GM23338 (cell line): ENCODE results near the gene SDF2L1. TPM values are rescaled to one million over a fixed set of nuclear protein-coding genes. Genes with fewer than 3 reads are reported as not detected.
A peak's percentile ranks its signal among the peaks of the same experiment; 100 is the strongest.

Experiments used
- ATAC-seq: fragments of 200-7000 bp; cut with Tn5 transposase; 3 replicates; pipeline ENCODE4 v1.9.1; 2020
- DNase-seq: peaks from one replicate; pipeline ENCODE4 v3.0.0-alpha.2; 2015; ENCODE audit warnings: low spot score
- H2AFZ ChIP-seq: fragments of 200-600 bp; sonication (generic); 2 replicates; pipeline ENCODE4 v1.8.0; 2016; ENCODE audit warnings: antibody characterized with exemption, mild to moderate bottlenecking, moderate library complexity
- H3F3A ChIP-seq: fragments of 200-600 bp; sonication (generic); replicated peaks from 2 replicates; pipeline ENCODE4 v1.8.0; 2017; ENCODE audit warnings: antibody characterized with exemption, mixed run types, low read depth
- H3K27ac ChIP-seq: fragments of 200-600 bp; sonication (generic); 2 replicates; pipeline ENCODE4 v1.6.1; 2016; ENCODE audit warnings: low read depth
- H3K27me3 ChIP-seq: fragments of 200-600 bp; sonication (generic); 2 replicates; pipeline ENCODE4 v1.8.0; 2016; ENCODE audit warnings: mild to moderate bottlenecking, mixed run types, moderate library complexity; ENCODE audit not compliant: insufficient read depth
- H3K36me3 ChIP-seq: fragments of 200-600 bp; sonication (generic); 2 replicates; pipeline ENCODE4 v1.8.0; 2016; ENCODE audit warnings: mild to moderate bottlenecking; ENCODE audit not compliant: insufficient read depth
- H3K4me1 ChIP-seq: fragments of 200-600 bp; sonication (generic); 2 replicates; pipeline ENCODE4 v1.8.0; 2016; ENCODE audit warnings: mild to moderate bottlenecking, moderate library complexity; ENCODE audit not compliant: insufficient read depth
- H3K4me2 ChIP-seq: fragments of 200-600 bp; sonication (generic); 2 replicates; pipeline ENCODE4 v1.7.1; 2017; ENCODE audit warnings: mixed run types
- H3K4me3 ChIP-seq: fragments of 200-600 bp; sonication (generic); 2 replicates; pipeline ENCODE4 v1.6.1; 2016; ENCODE audit warnings: mixed run types
- H3K79me2 ChIP-seq: fragments of 200-600 bp; sonication (generic); replicated peaks from 2 replicates; pipeline ENCODE4 v1.8.0; 2017; ENCODE audit warnings: mild to moderate bottlenecking; ENCODE audit not compliant: insufficient read depth
- H3K9me2 ChIP-seq: fragments of 200-600 bp; sonication (generic); 2 replicates; pipeline ENCODE4 v1.8.0; 2017; ENCODE audit not compliant: insufficient read depth
- H4K20me1 ChIP-seq: fragments of 200-600 bp; sonication (generic); replicated peaks from 2 replicates; pipeline ENCODE4 v1.8.0; 2017; ENCODE audit warnings: mild to moderate bottlenecking; ENCODE audit not compliant: insufficient read depth
- H3K27ac Mint-ChIP-seq: 2 replicates; pipeline ENCODE4 v1.8.0; 2020; ENCODE audit warnings: inconsistent platforms, mild to moderate bottlenecking, moderate library complexity, mixed read lengths
- H3K27me3 Mint-ChIP-seq: 3 replicates; pipeline ENCODE4 v1.8.0; 2022; ENCODE audit warnings: low read depth, mild to moderate bottlenecking, moderate library complexity, mixed read lengths, inconsistent platforms; ENCODE audit not compliant: insufficient read depth, poor library complexity
- H3K36me3 Mint-ChIP-seq: 3 replicates; pipeline ENCODE4 v1.8.0; 2021; ENCODE audit warnings: low read depth, mild to moderate bottlenecking, inconsistent platforms, moderate library complexity, mixed read lengths
- H3K4me1 Mint-ChIP-seq: 3 replicates; pipeline ENCODE4 v1.8.0; 2020; ENCODE audit warnings: mild to moderate bottlenecking, inconsistent platforms, mixed read lengths
- H3K4me3 Mint-ChIP-seq: 3 replicates; pipeline ENCODE4 v1.8.0; 2021; ENCODE audit warnings: moderate library complexity, mild to moderate bottlenecking, inconsistent platforms, mixed read lengths
- H3K9me3 Mint-ChIP-seq: 3 replicates; pipeline ENCODE4 v1.8.0; 2020; ENCODE audit warnings: moderate library complexity, mild to moderate bottlenecking, inconsistent platforms, mixed read lengths
- CREB1 ChIP-seq: fragments of 250-450 bp; sonication (Bioruptor Pico); IDR thresholded peaks from 2 replicates; pipeline ENCODE4 v1.5.0; 2020; ENCODE audit warnings: low read depth, mild to moderate bottlenecking, moderate library complexity
- ETS1 ChIP-seq: IDR thresholded peaks from 2 replicates; pipeline ENCODE4 v1.6.1; 2016; ENCODE audit warnings: antibody characterized with exemption
- JUNB ChIP-seq: IDR thresholded peaks from one replicate; pipeline ENCODE4 v1.6.1; 2016; ENCODE audit warnings: antibody characterized with exemption; ENCODE audit not compliant: unreplicated experiment
- POLR2AphosphoS5 ChIP-seq: IDR thresholded peaks from 2 replicates; pipeline ENCODE4 v1.6.1; 2016; ENCODE audit warnings: antibody characterized with exemption, low read depth
- STAT1 ChIP-seq: IDR thresholded peaks from one replicate; pipeline ENCODE4 v1.6.1; 2016; ENCODE audit warnings: antibody characterized with exemption; ENCODE audit not compliant: unreplicated experiment
- ZNF114 ChIP-seq: fragments of 250-450 bp; sonication (Bioruptor Pico); IDR thresholded peaks from 2 replicates; pipeline ENCODE4 v1.5.0; 2020; ENCODE audit warnings: mild to moderate bottlenecking, moderate library complexity
- ZNF331 ChIP-seq: fragments of 250-450 bp; sonication (Bioruptor Pico); IDR thresholded peaks from 2 replicates; pipeline ENCODE4 v1.5.0; 2020; ENCODE audit warnings: low read depth, mild to moderate bottlenecking, moderate library complexity
- polyA plus RNA-seq: library from polyadenylated mRNA; unstranded; fragments of >200 nt; fragmentation: Nextera tagmentation; extraction: Ambion mirVana; gene quantifications from 2 replicates; pipeline ENCODE4 v1.2.1, GENCODE V29; 2016
- total RNA-seq: library from RNA; depleted of rRNA; stranded (reverse); fragments of >200 nt; shearing (Covaris generic); gene quantifications from 2 replicates; pipeline ENCODE4 v1.2.3, GENCODE V29; 2014
- TF ChIP-seq, protein P1 (sequence below): IDR thresholded peaks from one replicate; pipeline ENCODE4 v1.6.1; 2018; ENCODE audit warnings: antibody characterized with exemption; ENCODE audit not compliant: unreplicated experiment

Gene SDF2L1
- total and polyA plus RNA-seq, 2 experiments from 2014 or later = 62.3 to 72.7 TPM

DNA sequence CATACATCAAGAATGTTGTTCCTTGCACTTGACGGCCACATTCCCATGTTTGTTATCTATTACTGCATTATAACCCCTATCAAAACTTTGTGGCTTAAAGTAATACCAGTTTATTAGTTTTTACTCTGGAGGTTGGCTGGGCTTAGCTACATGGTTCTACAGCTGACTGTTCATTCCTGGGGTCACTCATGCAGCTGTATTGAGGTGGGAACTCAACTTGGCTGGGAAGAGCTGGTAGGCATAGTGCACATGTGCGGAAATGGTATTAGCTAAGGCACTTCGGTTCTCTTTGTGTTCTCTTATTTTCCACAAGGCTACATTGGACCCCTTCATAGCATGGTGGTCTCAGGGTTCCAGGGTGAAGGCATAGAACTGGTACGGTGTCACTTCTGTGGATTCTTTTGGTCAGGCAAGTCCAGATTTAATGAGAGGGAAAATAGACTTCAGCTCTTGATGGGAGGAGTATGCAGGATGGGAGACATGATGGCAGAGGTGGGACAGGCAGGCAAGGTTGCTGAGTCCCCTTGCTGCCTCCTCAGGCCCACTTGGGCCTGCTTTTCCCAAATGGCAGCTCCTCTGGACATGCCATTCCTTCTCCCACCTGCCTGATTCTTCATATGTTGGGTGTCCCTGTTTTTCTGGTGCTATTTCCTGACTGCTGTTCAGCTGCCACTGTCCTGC is 28.4 kb upstream of the SDF2L1 start:
- H3K4me3 Mint-ChIP-seq = no peak overlapping the region
- no peaks in the 10 kb centered on the region for H3K9me3 Mint-ChIP-seq
- TF ChIP-seq STAT1 (no peak), ZNF331 (no peak)
- TF ChIP-seq, protein P1, sequence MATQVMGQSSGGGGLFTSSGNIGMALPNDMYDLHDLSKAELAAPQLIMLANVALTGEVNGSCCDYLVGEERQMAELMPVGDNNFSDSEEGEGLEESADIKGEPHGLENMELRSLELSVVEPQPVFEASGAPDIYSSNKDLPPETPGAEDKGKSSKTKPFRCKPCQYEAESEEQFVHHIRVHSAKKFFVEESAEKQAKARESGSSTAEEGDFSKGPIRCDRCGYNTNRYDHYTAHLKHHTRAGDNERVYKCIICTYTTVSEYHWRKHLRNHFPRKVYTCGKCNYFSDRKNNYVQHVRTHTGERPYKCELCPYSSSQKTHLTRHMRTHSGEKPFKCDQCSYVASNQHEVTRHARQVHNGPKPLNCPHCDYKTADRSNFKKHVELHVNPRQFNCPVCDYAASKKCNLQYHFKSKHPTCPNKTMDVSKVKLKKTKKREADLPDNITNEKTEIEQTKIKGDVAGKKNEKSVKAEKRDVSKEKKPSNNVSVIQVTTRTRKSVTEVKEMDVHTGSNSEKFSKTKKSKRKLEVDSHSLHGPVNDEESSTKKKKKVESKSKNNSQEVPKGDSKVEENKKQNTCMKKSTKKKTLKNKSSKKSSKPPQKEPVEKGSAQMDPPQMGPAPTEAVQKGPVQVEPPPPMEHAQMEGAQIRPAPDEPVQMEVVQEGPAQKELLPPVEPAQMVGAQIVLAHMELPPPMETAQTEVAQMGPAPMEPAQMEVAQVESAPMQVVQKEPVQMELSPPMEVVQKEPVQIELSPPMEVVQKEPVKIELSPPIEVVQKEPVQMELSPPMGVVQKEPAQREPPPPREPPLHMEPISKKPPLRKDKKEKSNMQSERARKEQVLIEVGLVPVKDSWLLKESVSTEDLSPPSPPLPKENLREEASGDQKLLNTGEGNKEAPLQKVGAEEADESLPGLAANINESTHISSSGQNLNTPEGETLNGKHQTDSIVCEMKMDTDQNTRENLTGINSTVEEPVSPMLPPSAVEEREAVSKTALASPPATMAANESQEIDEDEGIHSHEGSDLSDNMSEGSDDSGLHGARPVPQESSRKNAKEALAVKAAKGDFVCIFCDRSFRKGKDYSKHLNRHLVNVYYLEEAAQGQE = no peak
- Histone ChIP-seq H3K79me2 (peaks cover 92% of the 10 kb centered on the region), H3K36me3 (peaks cover 4% of the 10 kb centered on the region; the same call in 1 of the 2 replicates), H3K4me2 (no peak overlapping the region), H3K27me3 (no peaks in the 10 kb centered on the region), H3K4me3 (no peak overlapping the region), H3K4me1 (no peaks in the 10 kb centered on the region), H3F3A (peaks cover 7% of the 10 kb centered on the region; the same call in 1 of the 2 replicates), H2AFZ (no peak overlapping the region), H4K20me1 (peaks cover 66% of the 10 kb centered on the region), H3K27ac (no peak overlapping the region), H3K9me2 (no peaks in the 10 kb centered on the region)
- no peak for DNase-seq
- 0 out of 2 replicates have a peak overlapping the region, but pooled peaks have one; percentile 18 for H3K27ac Mint-ChIP-seq
- no peak for ATAC-seq
- peaks cover 55% of the 10 kb centered on the region for H3K36me3 Mint-ChIP-seq
- H3K4me1 Mint-ChIP-seq = peaks cover 1% of the 10 kb centered on the region; the same call in 1 of the 3 replicates
- H3K27me3 Mint-ChIP-seq = peaks cover 6% of the 10 kb centered on the region

DNA sequence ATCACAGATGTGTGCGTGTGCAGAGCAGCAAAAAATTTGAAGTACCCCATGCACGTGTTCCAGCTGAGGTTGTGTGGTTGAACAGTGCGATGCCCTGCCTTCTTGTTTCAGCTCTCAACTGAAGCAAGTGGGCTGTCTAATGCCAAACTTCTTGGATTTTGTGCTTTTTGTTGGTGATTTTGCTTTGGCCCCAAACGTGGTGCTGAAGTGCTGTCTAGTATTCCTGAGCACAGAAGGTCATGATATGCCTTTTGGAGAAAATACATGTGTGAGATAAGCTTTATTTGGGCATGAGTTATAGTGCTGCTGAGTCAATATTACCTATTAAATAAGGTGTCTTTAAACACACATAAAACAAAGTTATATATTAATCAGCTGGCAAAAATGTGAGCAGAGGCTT is 26.4 kb upstream of the SDF2L1 start:
- H3K27me3 Mint-ChIP-seq = peaks cover 4% of the 10 kb centered on the region
- Histone ChIP-seq H3F3A (peaks cover 7% of the 10 kb centered on the region; the same call in 1 of the 2 replicates), H3K4me2 (no peak overlapping the region), H3K4me3 (no peak overlapping the region), H3K27me3 (no peaks in the 10 kb centered on the region), H3K27ac (no peak overlapping the region), H2AFZ (no peak overlapping the region), H3K4me1 (no peaks in the 10 kb centered on the region), H4K20me1 (peaks cover 73% of the 10 kb centered on the region), H3K9me2 (no peaks in the 10 kb centered on the region), H3K36me3 (peaks cover 4% of the 10 kb centered on the region; the same call in 1 of the 2 replicates), H3K79me2 (peaks cover 90% of the 10 kb centered on the region)
- H3K4me1 Mint-ChIP-seq = peaks cover 4% of the 10 kb centered on the region; the same call in 2 of the 3 replicates
- H3K36me3 Mint-ChIP-seq = peaks cover 47% of the 10 kb centered on the region
- H3K9me3 Mint-ChIP-seq = no peaks in the 10 kb centered on the region
- H3K27ac Mint-ChIP-seq = no peak overlapping the region
- no peak for ATAC-seq
- DNase-seq = no peak
- no peak overlapping the region for H3K4me3 Mint-ChIP-seq
- TF ChIP-seq JUNB (no peak), ZNF114 (CRISPR knock-in tag) (no peak), POLR2AphosphoS5 (no peak), ETS1 (no peak), ZNF331 (no peak), CREB1 (CRISPR knock-in tag) (no peak)
- TF ChIP-seq, protein P1 = no peak
